Omental fat pad (tissue), 4 donors: ENCODE results near the gene RPP14. TPM values are rescaled to one million over a fixed set of nuclear protein-coding genes. Genes with fewer than 3 reads are reported as not detected.

ENCODE experiments used
- ATAC-seq: fragments of 150-250 bp; one replicate; pipeline ENCODE4 v1.9.1; 2016; ENCODE audit warnings: mild to moderate bottlenecking, moderate library complexity; ENCODE audit not compliant: low FRiP score
- DNase-seq: peaks from one replicate; pipeline ENCODE4 v3.0.0-alpha.2; 2019; ENCODE audit warnings: low spot score
- CTCF ChIP-seq, 3 donors: fragments of 450-650 bp; IDR thresholded peaks; one replicate each; pipeline ENCODE4 v1.5.1; 2016 to 2017; ENCODE audit warnings: antibody characterized with exemption in 3 of 3, mild to moderate bottlenecking in 3 of 3, moderate library complexity in 2 of 3
- total RNA-seq, 4 donors: library from RNA; depleted of rRNA; stranded (reverse); fragments of >200 nt; gene quantifications; one replicate each; pipeline ENCODE4 v1.1.0, GENCODE V29; 2016

RPP14 gene
- total RNA-seq, 4 donors from 2014 or later = 8.1 to 12.5 (median 8.8) TPM

DNA sequence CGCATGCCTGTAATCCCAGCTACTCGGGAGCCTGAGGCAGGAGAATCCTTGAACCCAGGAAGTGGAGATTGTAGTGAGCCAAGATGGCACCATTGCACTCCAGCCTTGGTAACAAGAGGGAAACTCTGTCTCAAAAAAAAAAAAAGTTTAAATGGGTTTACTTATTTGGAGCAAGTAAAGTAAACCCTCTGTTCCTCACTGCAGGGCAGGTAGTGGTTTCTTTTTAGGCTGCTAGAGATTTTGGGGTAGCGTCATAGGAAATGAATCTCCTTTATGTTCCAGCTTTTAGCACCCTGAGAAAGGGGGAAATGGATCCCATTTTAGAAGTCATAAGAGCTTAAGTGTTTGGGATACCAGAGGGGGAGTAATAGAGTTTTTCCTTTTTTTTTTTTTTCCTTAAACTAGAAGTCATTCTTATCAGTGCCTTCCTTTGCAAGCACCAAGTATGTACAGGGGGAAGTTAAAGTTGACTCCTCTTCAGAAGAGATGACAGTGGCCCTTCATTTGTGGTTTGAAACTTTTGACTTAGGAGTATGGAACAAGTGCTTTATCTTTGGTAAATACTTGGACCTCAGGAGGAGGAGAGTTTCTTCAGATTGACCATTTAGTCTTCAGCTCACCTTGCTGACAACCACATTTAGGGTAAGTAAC, 34.7 kb downstream of the RPP14 start:
- ATAC-seq = no peak
- no peak for DNase-seq
- no peak for TF ChIP-seq CTCF (IDR thresholded peaks at IDR 0.05)

- TF ChIP-seq CTCF (IDR thresholded peaks at IDR 0.05) = no peak
- ATAC-seq = no peak
Measured at GRCh38 chr3:58341376-58341775, 35.3 kb downstream of the RPP14 start.

GRCh38 chr3:58342676-58343075, 36.6 kb downstream of the RPP14 start:
- ATAC-seq (no peak), DNase-seq (no peak)
- TF ChIP-seq CTCF (IDR thresholded peaks at IDR 0.05) = no peak

More at GRCh38 chr3:58341376-58341775, 35.3 kb downstream of the RPP14 start:
- DNase-seq = no peak

GRCh38 chr3:58345457-58345856, 39.4 kb downstream of the RPP14 start:
- DNase-seq (no peak), ATAC-seq (no peak)
- no peak for TF ChIP-seq CTCF (IDR thresholded peaks at IDR 0.05)

DNA sequence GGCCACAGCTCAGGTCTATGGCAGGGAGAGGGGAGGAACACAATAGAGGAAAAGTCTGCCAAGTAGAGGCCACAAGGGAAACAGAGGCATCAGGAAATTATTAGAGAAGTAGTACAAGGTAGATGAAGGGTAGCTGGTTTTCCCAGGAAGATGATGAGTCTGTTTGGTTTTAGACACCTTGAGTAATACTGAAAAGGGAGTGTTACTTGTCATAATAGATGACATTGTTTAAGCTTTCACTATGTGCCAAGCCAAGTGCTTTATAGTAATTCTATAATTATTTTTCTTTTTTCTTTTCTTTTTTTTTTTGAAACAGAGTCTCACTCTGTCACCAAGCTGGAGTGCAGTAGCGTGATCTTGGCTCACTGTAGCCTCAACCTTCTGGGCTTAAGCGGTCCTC, 40.3 kb downstream of the RPP14 start:
- TF ChIP-seq CTCF (IDR thresholded peaks at IDR 0.05) = no peak
- ATAC-seq (no peak), DNase-seq (no peak)

DNA sequence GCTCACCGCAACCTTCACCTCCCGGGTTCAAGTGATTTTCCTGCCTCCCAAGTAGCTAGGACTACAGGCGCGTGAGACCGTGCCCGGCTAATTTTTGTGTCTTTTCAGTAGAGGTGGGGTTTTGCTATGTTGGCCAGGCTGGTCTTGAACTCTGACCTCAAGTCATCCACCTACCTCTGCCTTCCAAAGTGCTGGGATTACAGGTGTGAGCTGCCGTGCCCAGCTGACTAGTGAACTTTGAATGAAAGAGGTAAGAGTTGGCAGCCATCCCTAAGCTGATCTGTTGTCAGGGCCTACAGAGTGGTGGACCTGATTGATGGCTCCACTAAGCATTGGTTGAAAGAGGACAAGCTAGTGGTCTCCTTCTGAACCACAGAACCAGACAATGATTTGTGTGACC, 41.9 kb downstream of the RPP14 start:
- ATAC-seq = no peak
- DNase-seq = no peak
- no peak for TF ChIP-seq CTCF (IDR thresholded peaks at IDR 0.05)
